ENCODE data around the gene OR2D2.

DNA sequence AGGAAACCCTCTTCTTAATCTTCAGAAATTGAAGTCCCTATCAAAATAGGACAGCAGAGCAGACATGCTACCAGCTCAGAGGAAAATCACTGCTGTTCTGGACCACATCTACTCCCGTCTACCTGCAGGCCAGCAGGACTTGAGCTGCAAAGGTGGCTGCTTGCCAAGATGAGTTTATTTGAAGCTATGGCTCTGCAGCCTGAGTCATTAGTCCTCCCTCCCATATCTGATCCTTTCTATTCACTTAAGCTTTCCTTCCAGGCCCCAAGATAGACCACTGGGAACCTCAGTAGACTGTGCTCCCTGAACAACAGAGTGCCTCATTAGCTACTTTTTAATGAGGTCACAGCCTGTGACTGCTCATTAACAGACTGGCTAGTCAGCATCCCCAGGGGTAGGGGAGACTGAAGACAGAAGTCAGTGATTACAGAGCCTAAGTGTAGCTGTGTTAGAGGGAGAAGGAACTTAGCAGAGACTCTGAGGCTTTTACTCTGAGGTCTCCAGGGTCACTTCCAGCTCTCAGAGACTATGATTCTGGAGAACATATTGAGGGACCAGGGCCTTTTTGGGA, 36.2 kb downstream of the OR2D2 start:
- TF ChIP-seq, protein P1, sequence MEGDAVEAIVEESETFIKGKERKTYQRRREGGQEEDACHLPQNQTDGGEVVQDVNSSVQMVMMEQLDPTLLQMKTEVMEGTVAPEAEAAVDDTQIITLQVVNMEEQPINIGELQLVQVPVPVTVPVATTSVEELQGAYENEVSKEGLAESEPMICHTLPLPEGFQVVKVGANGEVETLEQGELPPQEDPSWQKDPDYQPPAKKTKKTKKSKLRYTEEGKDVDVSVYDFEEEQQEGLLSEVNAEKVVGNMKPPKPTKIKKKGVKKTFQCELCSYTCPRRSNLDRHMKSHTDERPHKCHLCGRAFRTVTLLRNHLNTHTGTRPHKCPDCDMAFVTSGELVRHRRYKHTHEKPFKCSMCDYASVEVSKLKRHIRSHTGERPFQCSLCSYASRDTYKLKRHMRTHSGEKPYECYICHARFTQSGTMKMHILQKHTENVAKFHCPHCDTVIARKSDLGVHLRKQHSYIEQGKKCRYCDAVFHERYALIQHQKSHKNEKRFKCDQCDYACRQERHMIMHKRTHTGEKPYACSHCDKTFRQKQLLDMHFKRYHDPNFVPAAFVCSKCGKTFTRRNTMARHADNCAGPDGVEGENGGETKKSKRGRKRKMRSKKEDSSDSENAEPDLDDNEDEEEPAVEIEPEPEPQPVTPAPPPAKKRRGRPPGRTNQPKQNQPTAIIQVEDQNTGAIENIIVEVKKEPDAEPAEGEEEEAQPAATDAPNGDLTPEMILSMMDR (IDR thresholded peaks at IDR 0.05; ENCODE audit: low read depth, low read length, poor library complexity, severe bottlenecking), result no peak
- TF ChIP-seq EZH2phosphoT487 (IDR thresholded peaks at IDR 0.05; ENCODE audit: borderline replicate concordance, low read length), result no peak
